ENCODE data around the gene HYDIN. TPM values are rescaled to one million over a fixed set of nuclear protein-coding genes. Genes with fewer than 3 reads are reported as not detected.

The HYDIN gene
- total RNA-seq, 2 experiments from 2014 or later, result not detected

- Mint-ChIP-seq H3K4me3 (no peak overlapping the region), H3K4me1 (ENCODE audit: low read depth) (no peaks in the 10 kb centered on the region), H3K36me3 (ENCODE audit: low read depth) (no peaks in the 10 kb centered on the region), H3K27ac (no peak overlapping the region), H3K9me3 (ENCODE audit: insufficient read depth) (peaks cover 3% of the 10 kb centered on the region), H3K27me3 (ENCODE audit: low read depth) (peaks cover 6% of the 10 kb centered on the region)
- ChIA-PET CTCF (interaction anchor here (1.3 kb wide), 1 partner anchor 94 kb away, joined by 4 read pairs; no protein-coding TSS in a partner anchor), POLR2A (no interaction called here)
- ATAC-seq, result no peak
- DNase-seq, result no peak
Measured at GRCh38 chr16:71218306-71218963, 12.1 kb downstream of the HYDIN start.

- no peak for DNase-seq
- ChIA-PET POLR2A (no interaction called here), CTCF (no interaction called here)
- H3K27me3 Mint-ChIP-seq (ENCODE audit: low read depth), result peaks cover 9% of the 10 kb centered on the region
- no peaks in the 10 kb centered on the region for H3K4me1 Mint-ChIP-seq (ENCODE audit: low read depth)
- peaks cover 3% of the 10 kb centered on the region for H3K9me3 Mint-ChIP-seq (ENCODE audit: insufficient read depth)
- H3K27ac Mint-ChIP-seq, result no peak overlapping the region
- ATAC-seq, result no peak
- no peaks in the 10 kb centered on the region for H3K36me3 Mint-ChIP-seq (ENCODE audit: low read depth)
- no peak overlapping the region for H3K4me3 Mint-ChIP-seq
Measured at GRCh38 chr16:71217506-71217905, 13.0 kb downstream of the HYDIN start.

- H3K27ac Mint-ChIP-seq, result no peak overlapping the region
- POLR2A ChIA-PET, result no interaction called here
Measured at GRCh38 chr16:71216714-71217113, 13.8 kb downstream of the HYDIN start.

DNA sequence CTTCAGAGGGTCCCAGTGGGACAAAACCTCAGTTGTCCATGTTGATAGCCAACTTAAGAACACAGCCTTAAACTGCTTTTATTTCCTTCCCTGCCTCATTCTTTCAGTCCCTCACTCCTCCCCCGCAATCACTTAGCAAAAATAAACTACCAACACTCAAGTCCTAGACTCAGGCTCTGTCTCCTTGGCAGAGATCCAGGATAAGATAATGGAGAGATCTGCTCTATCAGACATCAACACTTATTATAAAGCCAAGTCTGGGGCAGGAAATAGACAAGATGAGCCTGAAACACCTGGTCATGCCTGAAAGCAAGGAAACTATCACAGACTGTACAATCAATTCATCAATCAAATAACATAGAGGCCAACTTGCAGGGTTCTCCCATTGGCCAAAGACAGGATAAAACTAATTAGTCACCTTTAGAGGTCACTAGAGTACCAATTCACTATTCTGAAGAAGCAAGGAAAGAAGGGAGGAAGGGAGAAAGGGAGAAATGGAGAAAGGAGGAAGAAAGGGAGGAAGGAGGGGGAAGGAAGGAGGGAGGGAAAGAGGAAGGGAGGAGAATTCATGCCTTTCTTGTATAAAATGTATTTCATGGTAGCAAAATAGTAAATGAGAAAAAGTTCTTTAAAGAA is 15.7 kb downstream of the HYDIN start:
- ATAC-seq, result no peak
- CTCF ChIA-PET, result interaction anchor here (0.9 kb wide), 1 partner anchor 97 kb away, joined by 4 read pairs; no protein-coding TSS in a partner anchor
- H3K27me3 Mint-ChIP-seq (ENCODE audit: low read depth), result peaks cover 13% of the 10 kb centered on the region

More at GRCh38 chr16:71216714-71217113, 13.8 kb downstream of the HYDIN start:
- Mint-ChIP-seq H3K27me3 (ENCODE audit: low read depth) (peaks cover 12% of the 10 kb centered on the region), H3K4me1 (ENCODE audit: low read depth) (no peaks in the 10 kb centered on the region), H3K4me3 (no peak overlapping the region), H3K36me3 (ENCODE audit: low read depth) (no peaks in the 10 kb centered on the region), H3K9me3 (ENCODE audit: insufficient read depth) (peaks cover 3% of the 10 kb centered on the region)
- no peak for ATAC-seq
- CTCF ChIA-PET, result no interaction called here
- no peak for DNase-seq

GRCh38 chr16:71205482-71206131 is 24.9 kb downstream of the HYDIN start:
- Mint-ChIP-seq H3K4me1 (ENCODE audit: low read depth) (no peaks in the 10 kb centered on the region), H3K36me3 (ENCODE audit: low read depth) (no peaks in the 10 kb centered on the region), H3K4me3 (no peak overlapping the region), H3K27ac (no peak overlapping the region), H3K9me3 (ENCODE audit: insufficient read depth) (peaks cover 5% of the 10 kb centered on the region), H3K27me3 (ENCODE audit: low read depth) (peaks cover 4% of the 10 kb centered on the region)
- CTCF ChIA-PET, result no interaction called here
- POLR2A ChIA-PET, result no interaction called here
- no peak for DNase-seq
- no peak for ATAC-seq

More for the DNA sequence above, 15.7 kb downstream of the HYDIN start:
- Mint-ChIP-seq H3K27ac (no peak overlapping the region), H3K4me1 (ENCODE audit: low read depth) (no peaks in the 10 kb centered on the region), H3K4me3 (no peak overlapping the region), H3K36me3 (ENCODE audit: low read depth) (no peaks in the 10 kb centered on the region), H3K9me3 (ENCODE audit: insufficient read depth) (no peaks in the 10 kb centered on the region)
- POLR2A ChIA-PET, result no interaction called here
- no peak for DNase-seq

DNA sequence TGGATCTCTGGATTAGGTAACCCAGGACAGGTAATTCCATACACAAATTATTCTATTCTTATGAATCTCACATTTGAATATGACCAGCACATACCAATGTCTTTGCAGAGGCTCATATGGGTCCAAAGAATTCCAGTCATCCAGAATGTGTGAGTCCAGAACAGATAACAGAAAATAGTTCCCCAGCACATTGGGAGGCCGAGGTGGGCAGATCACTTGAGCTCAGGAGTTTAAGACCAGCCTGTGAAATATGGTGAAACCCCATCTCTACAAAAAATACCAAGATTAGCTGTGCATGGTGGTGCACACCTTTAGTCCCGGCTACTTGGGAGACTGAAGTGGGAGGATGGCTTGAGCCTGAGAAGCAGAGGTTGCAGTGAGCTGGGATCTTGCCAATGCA is 26.9 kb downstream of the HYDIN start:
- peaks cover 5% of the 10 kb centered on the region for H3K9me3 Mint-ChIP-seq (ENCODE audit: insufficient read depth)
- POLR2A ChIA-PET, result no interaction called here
- H3K27ac Mint-ChIP-seq, result no peak overlapping the region
- CTCF ChIA-PET, result no interaction called here
- DNase-seq (no peak), ATAC-seq (no peak)
- peaks cover 4% of the 10 kb centered on the region for H3K27me3 Mint-ChIP-seq (ENCODE audit: low read depth)
- H3K4me1 Mint-ChIP-seq (ENCODE audit: low read depth), result no peaks in the 10 kb centered on the region
- H3K4me3 Mint-ChIP-seq, result no peak overlapping the region
- no peaks in the 10 kb centered on the region for H3K36me3 Mint-ChIP-seq (ENCODE audit: low read depth)

- H3K27ac Mint-ChIP-seq, result no peak overlapping the region
- no peak overlapping the region for H3K4me3 Mint-ChIP-seq
- ATAC-seq (no peak), DNase-seq (no peak)
- no peaks in the 10 kb centered on the region for H3K36me3 Mint-ChIP-seq (ENCODE audit: low read depth)
- ChIA-PET CTCF (no interaction called here), POLR2A (no interaction called here)
- no peaks in the 10 kb centered on the region for H3K9me3 Mint-ChIP-seq (ENCODE audit: insufficient read depth)
- H3K4me1 Mint-ChIP-seq (ENCODE audit: low read depth), result no peaks in the 10 kb centered on the region
- peaks cover 2% of the 10 kb centered on the region for H3K27me3 Mint-ChIP-seq (ENCODE audit: low read depth)
Measured at GRCh38 chr16:71201556-71201955, 29.0 kb downstream of the HYDIN start.

- no peak overlapping the region for H3K27ac Mint-ChIP-seq
- ChIA-PET POLR2A (no interaction called here), CTCF (no interaction called here)
- DNase-seq, result no peak
- no peaks in the 10 kb centered on the region for H3K9me3 Mint-ChIP-seq (ENCODE audit: insufficient read depth)
- H3K4me1 Mint-ChIP-seq (ENCODE audit: low read depth), result no peaks in the 10 kb centered on the region
- H3K27me3 Mint-ChIP-seq (ENCODE audit: low read depth), result peaks cover 2% of the 10 kb centered on the region
- no peak for ATAC-seq
- no peak overlapping the region for H3K4me3 Mint-ChIP-seq
- H3K36me3 Mint-ChIP-seq (ENCODE audit: low read depth), result no peaks in the 10 kb centered on the region
Measured at GRCh38 chr16:71201054-71201453, 29.5 kb downstream of the HYDIN start.

DNA sequence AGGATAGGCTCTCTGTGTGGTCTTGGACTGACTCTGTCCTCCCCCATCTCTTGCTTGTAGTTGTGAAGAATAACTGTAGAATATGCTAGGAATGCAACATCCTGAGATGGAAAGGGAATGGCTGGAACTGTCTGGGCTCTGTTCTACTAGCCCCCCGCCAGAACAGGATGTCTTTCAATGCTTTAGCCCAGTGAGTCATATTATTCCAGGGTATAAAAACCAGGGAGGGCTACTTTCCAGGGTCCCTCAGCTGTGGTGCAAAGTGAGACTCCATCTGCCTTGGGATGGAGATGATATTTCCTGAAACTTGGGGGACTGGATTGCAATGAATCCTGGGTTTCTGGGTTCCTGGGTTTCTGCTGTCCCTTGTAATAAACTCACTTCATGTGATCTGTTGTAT is 32.1 kb downstream of the HYDIN start:
- no peak overlapping the region for H3K27ac Mint-ChIP-seq

DNA sequence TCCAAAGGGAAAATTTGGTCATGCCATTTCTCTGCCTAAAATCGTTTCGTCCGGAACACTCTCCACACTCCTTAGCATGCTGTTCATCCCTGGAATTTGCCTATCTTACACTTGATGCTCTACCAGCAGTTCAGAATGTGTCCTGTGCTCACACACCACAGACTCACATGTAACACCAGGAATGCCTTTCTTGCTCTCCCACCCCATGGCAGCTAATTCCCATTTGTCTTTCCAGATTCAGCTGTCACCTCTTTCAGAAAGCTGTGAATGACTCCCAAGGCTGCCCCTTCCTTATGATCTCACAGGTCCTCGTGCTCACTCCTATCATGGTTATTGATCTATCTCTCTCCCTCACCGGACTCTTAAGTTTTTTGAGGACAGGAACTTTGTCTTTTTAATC is 38.1 kb downstream of the HYDIN start:
- ATAC-seq (no peak), DNase-seq (no peak)
- CTCF ChIA-PET, result no interaction called here
- no peaks in the 10 kb centered on the region for H3K36me3 Mint-ChIP-seq (ENCODE audit: low read depth)
- peaks cover 4% of the 10 kb centered on the region for H3K27me3 Mint-ChIP-seq (ENCODE audit: low read depth)
- H3K4me3 Mint-ChIP-seq, result no peak overlapping the region
- H3K4me1 Mint-ChIP-seq (ENCODE audit: low read depth), result no peaks in the 10 kb centered on the region
- POLR2A ChIA-PET, result no interaction called here
- H3K27ac Mint-ChIP-seq, result no peak overlapping the region
- H3K9me3 Mint-ChIP-seq (ENCODE audit: insufficient read depth), result no peaks in the 10 kb centered on the region

More for the DNA sequence above, 32.1 kb downstream of the HYDIN start:
- H3K27me3 Mint-ChIP-seq (ENCODE audit: low read depth), result peaks cover 2% of the 10 kb centered on the region
- POLR2A ChIA-PET, result no interaction called here
- no peak for ATAC-seq
- no peaks in the 10 kb centered on the region for H3K4me1 Mint-ChIP-seq (ENCODE audit: low read depth)
- no peak overlapping the region for H3K4me3 Mint-ChIP-seq
- no peaks in the 10 kb centered on the region for H3K36me3 Mint-ChIP-seq (ENCODE audit: low read depth)
- CTCF ChIA-PET, result no interaction called here
- H3K9me3 Mint-ChIP-seq (ENCODE audit: insufficient read depth), result no peaks in the 10 kb centered on the region
- DNase-seq, result no peak

DNA sequence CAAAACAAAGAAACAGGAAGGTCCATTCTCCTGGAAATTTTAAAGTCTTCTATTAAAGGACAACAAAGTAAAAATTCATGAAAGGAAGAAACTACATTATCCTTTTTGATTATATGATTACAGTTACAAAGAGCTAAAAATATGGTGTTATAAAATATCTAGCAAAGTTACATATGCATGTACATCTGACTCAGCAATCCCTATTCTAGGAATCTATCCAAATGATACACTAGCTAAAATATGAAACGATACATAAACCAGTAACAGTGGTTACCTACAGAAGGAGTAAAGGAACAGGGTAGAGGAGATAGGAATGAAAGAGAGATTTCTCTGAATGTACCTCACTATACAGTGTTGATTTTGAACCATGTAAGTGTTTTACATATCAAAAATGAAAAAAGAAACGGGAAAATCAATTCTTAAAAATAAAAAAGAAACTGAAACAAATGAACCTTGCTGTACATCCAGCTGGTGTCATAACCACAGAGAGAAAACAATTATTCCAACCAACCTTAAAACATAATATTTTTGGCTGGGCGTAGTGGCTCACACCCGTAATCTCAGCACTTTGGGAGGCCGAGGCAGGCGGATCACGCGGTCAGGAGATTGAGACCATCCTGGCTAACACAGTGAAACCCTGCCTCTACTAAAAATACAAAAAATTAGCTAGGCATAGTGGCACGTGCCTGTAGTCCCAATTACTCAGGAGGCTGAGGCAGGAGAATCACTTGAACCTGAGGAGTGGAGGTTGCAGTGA is 41.4 kb downstream of the HYDIN start:
- H3K27ac Mint-ChIP-seq, result no peak overlapping the region
- no peak for DNase-seq
- no peaks in the 10 kb centered on the region for H3K36me3 Mint-ChIP-seq (ENCODE audit: low read depth)
- ChIA-PET CTCF (no interaction called here), POLR2A (no interaction called here)
- peaks cover 8% of the 10 kb centered on the region for H3K27me3 Mint-ChIP-seq (ENCODE audit: low read depth)
- ATAC-seq, result no peak
- no peaks in the 10 kb centered on the region for H3K4me1 Mint-ChIP-seq (ENCODE audit: low read depth)
- no peaks in the 10 kb centered on the region for H3K9me3 Mint-ChIP-seq (ENCODE audit: insufficient read depth)
- no peak overlapping the region for H3K4me3 Mint-ChIP-seq

GRCh38 chr16:71185347-71185746 is 45.2 kb downstream of the HYDIN start:
- ATAC-seq (no peak), DNase-seq (no peak)
- H3K27me3 Mint-ChIP-seq (ENCODE audit: low read depth), result peaks cover 12% of the 10 kb centered on the region
- CTCF ChIA-PET, result interaction anchor here (0.8 kb wide), 1 partner anchor 127 kb away, joined by 4 read pairs; no protein-coding TSS in a partner anchor
- POLR2A ChIA-PET, result no interaction called here
- no peak overlapping the region for H3K4me3 Mint-ChIP-seq
- no peaks in the 10 kb centered on the region for H3K36me3 Mint-ChIP-seq (ENCODE audit: low read depth)
- no peak overlapping the region for H3K27ac Mint-ChIP-seq
- H3K4me1 Mint-ChIP-seq (ENCODE audit: low read depth), result no peaks in the 10 kb centered on the region
- H3K9me3 Mint-ChIP-seq (ENCODE audit: insufficient read depth), result no peaks in the 10 kb centered on the region
